Fibroblast of skin of right quadriceps (primary cell): Measurements from ENCODE around the gene FAM169A.
"Not testable (repeated sequence)": the region's sequence is repeated elsewhere in the genome, so short reads cannot be mapped to it uniquely, and the experiment has no call there.

Experiments used
- DNase-seq: peaks from one replicate; pipeline ENCODE4 v3.0.0-alpha.2; 2013

FAM169A gene

GRCh38 chr5:74865804-74866595 lies at the start of gene FAM169A:
FAM169A (minus strand) TSS chr5:74866387; CDS start chr5:74841676, 24,711 bp downstream.
- peak; percentile 39 for DNase-seq

DNA sequence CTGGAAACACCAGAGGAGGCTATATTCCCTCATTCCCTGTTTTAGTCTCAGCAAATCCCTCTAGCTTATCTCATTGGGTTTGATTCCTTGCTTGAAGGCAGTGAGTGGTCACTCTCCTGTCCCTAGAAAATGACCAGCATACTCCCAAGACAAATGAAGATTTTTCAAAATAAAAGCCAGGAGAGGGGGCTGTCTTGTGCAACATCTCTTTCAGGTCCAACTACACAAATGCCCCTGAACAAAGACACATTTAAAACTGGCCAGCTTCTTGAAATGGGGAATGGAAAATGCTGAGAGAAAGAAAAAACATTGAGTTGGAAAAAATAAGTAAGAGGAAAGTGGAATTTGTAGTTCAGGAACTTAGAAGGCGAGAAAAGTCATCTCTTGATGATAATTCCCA lies 49.3 kb upstream of the FAM169A start:
- no peak for DNase-seq

- not testable (repeated sequence) for DNase-seq
Observed at GRCh38 chr5:74911421-74911820, 45.2 kb upstream of the FAM169A start.

- not testable (repeated sequence) for DNase-seq
Observed at GRCh38 chr5:74909888-74910287, 43.7 kb upstream of the FAM169A start.

DNA sequence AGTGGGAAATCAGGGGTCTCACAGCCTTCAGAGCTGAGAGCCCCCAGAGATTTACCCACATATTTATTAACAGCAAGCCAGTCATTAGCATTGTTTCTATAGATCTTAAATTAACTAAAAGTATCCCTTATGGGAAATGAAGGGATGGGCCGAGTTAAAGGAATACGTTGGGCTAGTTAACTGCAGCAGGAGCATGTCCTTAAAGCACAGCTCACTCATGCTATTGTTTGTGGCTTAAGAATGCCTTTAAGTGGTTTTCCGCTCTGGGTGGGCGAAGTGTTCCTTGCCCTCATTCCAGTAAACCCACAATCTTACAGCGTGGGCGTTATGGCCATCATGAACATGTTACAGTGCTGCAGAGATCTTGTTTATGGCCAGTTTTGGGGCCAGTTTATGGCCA lies 42.0 kb upstream of the FAM169A start:
- DNase-seq, result not testable (repeated sequence)

- not testable (repeated sequence) for DNase-seq
Observed at GRCh38 chr5:74904713-74905112, 38.5 kb upstream of the FAM169A start.

GRCh38 chr5:74903165-74903787 lies 37.1 kb upstream of the FAM169A start:
- DNase-seq, result no peak

GRCh38 chr5:74897049-74897448 lies 30.9 kb upstream of the FAM169A start:
- DNase-seq, result no peak

GRCh38 chr5:74895906-74896305 lies 29.7 kb upstream of the FAM169A start:
- peak; percentile 58 for DNase-seq

GRCh38 chr5:74894351-74894750 lies 28.2 kb upstream of the FAM169A start:
- no peak for DNase-seq

DNA sequence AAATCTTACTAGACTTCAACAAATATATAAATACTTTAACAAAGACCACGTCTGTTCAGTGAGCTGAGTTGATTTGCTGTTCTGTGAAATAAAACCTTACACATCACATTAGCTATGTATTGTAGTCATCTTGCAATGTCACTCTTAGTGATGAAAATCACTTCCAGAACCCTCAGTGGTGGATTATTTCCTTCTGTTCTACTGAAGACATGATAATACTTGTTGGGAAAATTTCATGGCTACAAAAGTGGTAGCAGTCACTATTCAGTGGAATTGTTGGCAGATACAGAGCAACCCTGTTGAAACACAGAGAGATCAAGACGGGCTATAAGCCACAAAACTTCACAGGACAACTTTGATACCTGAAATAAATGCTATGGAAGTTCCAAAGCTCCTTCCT lies 26.7 kb upstream of the FAM169A start:
- no peak for DNase-seq

DNA sequence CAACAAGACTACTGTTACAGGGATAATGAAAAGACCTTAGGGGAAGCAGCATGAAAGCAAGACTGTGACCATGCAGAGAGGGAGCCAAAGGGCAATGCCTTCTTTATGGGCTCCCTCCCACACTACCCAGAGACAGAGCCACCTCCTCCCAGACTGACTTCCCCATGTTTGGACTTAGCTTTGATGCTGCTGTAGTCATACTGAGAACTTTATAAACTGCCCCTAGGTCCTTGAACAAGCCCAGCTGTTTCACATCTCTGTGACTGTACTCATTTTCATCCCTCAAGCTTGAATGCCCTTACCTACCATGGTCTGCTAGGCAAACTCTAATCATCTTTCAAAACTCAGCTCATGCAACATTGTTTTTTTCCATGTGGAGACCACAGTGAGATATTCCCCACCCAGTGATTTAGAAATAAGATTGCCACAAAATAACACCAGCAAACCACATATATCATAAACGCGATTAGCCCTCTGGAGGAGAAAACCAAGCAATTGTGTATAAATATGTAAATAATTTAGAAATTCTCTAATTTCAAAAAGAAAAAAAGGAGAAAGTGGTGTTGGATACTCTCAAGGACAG lies 23.4 kb upstream of the FAM169A start:
- DNase-seq, result no peak

DNA sequence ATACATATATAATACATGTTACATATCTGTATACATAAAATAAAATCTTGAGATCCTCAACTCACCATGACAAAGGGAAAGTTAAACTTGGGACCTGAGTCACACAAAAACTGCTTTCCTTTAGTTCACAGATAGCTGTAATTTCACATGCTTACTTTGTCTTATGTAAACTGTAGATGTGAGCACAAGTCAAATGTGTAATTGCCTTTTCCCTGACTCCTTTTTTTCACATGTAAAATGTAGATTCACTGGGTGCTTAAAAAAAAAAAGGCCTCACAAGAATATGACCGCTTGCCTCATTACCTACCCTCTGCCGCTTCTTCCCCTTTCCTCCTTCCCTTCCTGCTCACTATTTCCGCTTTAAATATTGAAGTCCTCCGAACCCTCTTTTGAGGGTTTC lies 21.9 kb upstream of the FAM169A start:
- DNase-seq, result no peak

- no peak for DNase-seq
Observed at GRCh38 chr5:74885170-74885569, 19.0 kb upstream of the FAM169A start.

DNA sequence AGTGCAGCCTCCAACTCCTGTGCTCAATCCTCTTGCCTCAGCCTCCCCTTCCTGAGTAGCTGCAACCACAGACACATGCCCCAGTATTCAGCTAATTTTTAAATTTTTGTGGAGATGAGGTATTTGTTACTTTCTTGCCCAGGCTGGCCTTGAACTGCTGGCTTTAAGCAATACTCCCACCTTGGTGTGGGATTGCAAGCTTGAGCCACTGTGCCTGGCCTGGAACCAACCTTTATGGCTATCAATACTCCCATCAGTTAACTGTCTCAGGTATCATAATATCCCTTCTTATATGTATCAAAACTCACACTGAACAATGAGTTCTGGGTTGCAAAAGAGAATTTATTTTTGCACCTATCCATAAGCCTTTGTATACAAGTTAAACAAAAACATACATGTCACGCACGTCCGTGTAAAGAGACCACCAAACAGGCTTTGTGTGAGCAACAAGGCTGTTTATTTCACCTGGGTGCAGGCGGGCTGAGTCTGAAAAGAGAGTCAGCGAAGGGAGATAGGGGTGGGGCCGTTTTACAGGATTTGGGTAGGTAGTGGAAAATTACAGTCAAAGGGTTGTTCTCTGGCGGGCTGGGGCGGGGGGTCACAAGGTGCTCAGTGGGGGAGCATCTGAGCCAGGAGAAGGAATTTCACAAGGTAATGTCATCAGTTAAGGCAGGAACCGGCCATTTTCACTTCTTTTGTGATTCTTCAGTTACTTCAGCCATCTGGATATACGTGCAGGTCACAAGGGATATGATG lies 16.4 kb upstream of the FAM169A start:
- not testable (repeated sequence) for DNase-seq

DNA sequence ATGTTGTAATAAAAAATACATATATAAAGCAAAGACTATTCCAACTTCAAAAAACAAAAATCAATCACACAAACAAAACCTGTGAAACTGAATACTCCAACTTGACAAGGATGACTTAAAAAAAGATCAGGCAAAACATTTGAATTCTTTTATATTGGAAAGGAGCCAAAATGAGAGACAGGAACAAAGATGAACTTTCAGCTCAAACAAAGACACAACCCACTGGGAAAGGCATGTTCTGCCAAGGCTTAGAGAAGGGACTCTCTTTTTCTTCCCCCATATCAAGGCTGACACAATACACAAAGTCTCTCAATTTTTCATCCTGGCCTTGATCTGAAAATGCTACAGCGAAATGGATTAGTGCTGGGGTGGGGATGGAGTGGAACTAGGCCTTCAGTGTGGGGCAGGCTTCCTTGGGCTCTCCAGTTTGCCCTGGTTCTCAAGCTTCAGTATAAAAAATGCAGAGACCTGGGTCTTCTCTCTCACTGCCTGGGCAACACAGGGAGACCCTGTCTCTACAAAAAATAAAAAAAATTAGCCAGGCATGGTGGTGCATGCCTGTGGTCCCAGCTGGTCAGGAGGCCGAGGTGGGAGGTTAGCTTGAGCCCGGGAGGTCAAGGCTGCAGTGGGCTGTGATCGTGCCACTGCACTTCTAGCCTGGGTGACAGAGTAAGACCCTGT lies 11.6 kb upstream of the FAM169A start:
- DNase-seq, result no peak

DNA sequence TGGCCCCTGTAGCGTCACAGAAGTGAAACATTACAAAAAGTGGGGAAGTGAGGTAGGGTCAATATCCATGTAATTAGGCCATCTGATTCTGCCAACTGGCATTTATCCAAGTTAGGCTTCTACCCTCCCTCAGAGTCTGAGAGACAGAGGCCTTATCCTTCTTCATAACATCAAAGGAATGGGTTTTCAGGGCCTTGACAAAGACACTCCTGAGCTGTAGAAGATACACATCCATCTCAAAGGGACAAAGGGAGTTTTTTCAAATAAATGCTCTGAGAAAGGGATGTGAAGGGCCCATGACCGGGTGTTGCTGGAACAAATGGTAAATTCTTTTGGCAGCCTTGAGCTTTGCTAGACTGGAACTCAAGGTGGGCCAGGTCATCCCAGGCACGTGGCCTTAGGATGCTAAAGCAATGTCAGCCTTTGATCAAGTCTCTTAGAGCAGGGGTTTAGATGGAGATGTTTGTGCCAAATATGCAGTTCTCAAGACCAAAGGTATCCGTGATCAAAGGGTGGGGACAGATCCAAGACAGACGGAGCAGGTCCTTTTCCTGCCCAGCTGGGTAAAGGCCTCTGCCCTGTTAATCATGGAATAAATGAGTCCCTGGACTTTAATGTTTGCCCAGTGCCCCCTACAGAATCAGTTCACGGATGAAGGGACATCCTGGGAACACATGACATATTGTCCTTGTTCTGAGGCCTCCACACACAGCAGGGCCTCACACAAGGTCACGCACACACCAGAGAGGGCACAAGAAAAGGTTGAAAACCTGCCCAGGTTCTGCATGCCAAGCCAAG lies 10.0 kb upstream of the FAM169A start:
- no peak for DNase-seq

DNA sequence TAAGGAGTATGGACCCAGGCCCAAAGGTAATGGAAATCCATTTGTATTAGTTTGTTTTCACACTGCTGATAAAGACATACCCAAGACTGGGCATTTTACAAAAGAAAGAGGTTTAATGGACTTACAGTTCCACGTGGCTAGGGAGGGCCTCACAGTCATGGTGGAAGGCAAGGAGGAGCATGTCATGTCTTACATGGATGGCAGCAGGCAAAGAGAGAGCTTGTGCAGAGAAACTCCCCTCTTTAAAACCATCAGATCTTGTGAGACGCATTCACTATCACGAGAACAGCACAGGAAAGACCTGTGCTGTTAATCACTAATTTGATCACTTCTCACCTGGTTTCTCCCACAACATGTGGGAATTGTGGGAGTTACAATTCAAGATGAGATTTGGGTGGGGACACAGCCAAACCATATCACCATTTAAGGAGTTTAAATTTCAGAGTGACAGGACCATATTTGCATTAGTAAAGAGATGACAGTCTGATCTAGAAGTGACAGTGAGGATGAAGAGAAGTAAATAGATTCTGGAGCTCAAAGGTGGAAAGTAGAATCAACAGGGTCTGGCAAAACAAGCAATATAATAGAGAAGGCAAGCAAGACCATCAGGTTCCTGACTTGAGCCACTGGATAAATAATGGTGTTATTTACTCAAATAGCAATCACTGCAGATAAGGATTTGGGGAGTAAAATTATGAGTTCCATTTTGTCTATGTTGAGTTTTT lies 7.5 kb upstream of the FAM169A start:
- DNase-seq, result no peak

DNA sequence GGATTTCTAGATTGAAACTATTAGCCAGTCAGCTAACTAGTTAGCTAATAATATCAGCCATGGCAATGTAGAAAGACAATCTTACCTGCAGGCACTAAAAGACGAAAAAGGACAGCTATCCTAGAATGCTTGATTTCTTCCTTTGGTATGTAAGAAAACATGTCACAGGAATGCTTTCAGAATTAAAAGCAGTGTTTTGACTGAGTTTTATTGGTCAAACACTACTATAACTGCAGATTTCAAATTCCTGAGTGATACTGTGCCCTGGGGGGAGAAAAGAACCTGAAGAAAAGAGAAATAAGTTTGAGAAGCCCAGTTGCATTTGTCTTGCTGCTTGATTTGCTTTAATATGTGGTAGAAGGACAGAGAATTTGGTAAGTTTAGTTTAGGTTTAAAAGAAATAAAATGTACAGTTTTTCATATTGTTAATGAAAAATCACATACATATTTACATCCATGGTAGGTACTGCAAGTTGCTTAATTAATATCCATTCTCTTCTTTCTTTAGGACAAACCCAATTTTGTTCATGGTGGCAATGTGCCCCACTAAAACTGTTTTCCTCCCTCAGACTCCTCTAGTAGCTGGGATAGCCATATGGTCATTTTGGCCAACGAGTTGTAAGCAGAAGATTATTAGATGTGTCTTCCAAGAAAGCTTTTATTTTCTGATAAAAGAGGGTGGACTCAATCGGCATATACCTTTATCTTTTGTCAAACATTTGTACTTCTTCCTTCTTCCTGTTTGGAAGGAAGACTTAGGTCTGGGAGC lies 4.3 kb upstream of the FAM169A start:
- DNase-seq, result no peak

- not testable (repeated sequence) for DNase-seq
Observed at GRCh38 chr5:74869414-74869813, 3.2 kb upstream of the FAM169A start.
